ENCODE measurements around the gene NR0B2.
A peak's percentile ranks its signal among the peaks of the same experiment; 100 is the strongest.

The NR0B2 gene

GRCh38 chr1:26932531-26932930 is 18.8 kb upstream of the NR0B2 start:
- DNase-seq = no peak

GRCh38 chr1:26923711-26924110 is 9.9 kb upstream of the NR0B2 start:
- DNase-seq = no peak

GRCh38 chr1:26922901-26923300 is 9.1 kb upstream of the NR0B2 start:
- DNase-seq = no peak

GRCh38 chr1:26922431-26922729 is 8.6 kb upstream of the NR0B2 start:
- no peak for DNase-seq

GRCh38 chr1:26921540-26922430 is 8.0 kb upstream of the NR0B2 start, which contains the start of gene NUDC:
Gene NUDC, plus strand, starts transcription at chr1:26921743. Its CDS starts 106 bp downstream, at chr1:26921849.
- peak; percentile 95 for DNase-seq

- DNase-seq = no peak
These were observed 7.4 kb upstream of the NR0B2 start for GRCh38 chr1:26921126-26921539.

GRCh38 chr1:26915204-26915842 is 1.5 kb upstream of the NR0B2 start:
- DNase-seq = no peak

- DNase-seq = no peak
These were observed 404 bp downstream of the NR0B2 start for GRCh38 chr1:26913389-26913753.

GRCh38 chr1:26912147-26912490 is 1.7 kb downstream of the NR0B2 start:
- DNase-seq = no peak

- DNase-seq = no peak
These were observed 2.2 kb downstream of the NR0B2 start for GRCh38 chr1:26911399-26912146.

- DNase-seq = no peak
These were observed 3.2 kb downstream of the NR0B2 start for GRCh38 chr1:26910343-26911160.

- DNase-seq = no peak
These were observed 3.8 kb downstream of the NR0B2 start for GRCh38 chr1:26909951-26910342.

GRCh38 chr1:26907071-26907917 is 6.5 kb downstream of the NR0B2 start:
- no peak for DNase-seq

- DNase-seq = no peak
These were observed 12.8 kb downstream of the NR0B2 start for GRCh38 chr1:26900815-26901511.

- peak; percentile 84 for DNase-seq
These were observed 13.6 kb downstream of the NR0B2 start, which contains the start of gene GPATCH3 for GRCh38 chr1:26900001-26900814. Gene GPATCH3, minus strand, starts transcription at chr1:26900467. Its CDS starts 25 bp downstream, at chr1:26900442.

- no peak for DNase-seq
These were observed 16.4 kb downstream of the NR0B2 start for GRCh38 chr1:26897351-26897750.

GRCh38 chr1:26894263-26894662 is 19.5 kb downstream of the NR0B2 start:
- DNase-seq = no peak

- no peak for DNase-seq
These were observed 23.3 kb downstream of the NR0B2 start for GRCh38 chr1:26890467-26890796.

GRCh38 chr1:26889551-26890466 is 24.0 kb downstream of the NR0B2 start, which contains the start of gene GPN2:
Gene GPN2, minus strand, starts transcription at chr1:26890283. Its CDS starts 187 bp downstream, at chr1:26890096.
- DNase-seq = peak; percentile 68

Data from central memory CD4-positive, alpha-beta T cell (primary cell).